SKM-1 treated with dmso at 0.1 percent for 144 hours (cell line): ENCODE measurements around the gene MAP3K5.

Experiments
- DNase-seq: peaks from one replicate; lab custom pipeline; 2025; ENCODE audit not compliant: unreplicated experiment; lab: John Stamatoyannopoulos, UW

Gene MAP3K5

GRCh38 chr6:136525586-136526195 is 266.6 kb downstream of the MAP3K5 start:
- no peak for DNase-seq

- DNase-seq: peak; percentile 36
Observed at GRCh38 chr6:136524936-136525413, 267.3 kb downstream of the MAP3K5 start.

GRCh38 chr6:136524339-136524935 is 267.8 kb downstream of the MAP3K5 start:
- no peak for DNase-seq

- no peak for DNase-seq
Observed at GRCh38 chr6:136523196-136523595, 269.1 kb downstream of the MAP3K5 start.

GRCh38 chr6:136522636-136523035 is 269.6 kb downstream of the MAP3K5 start:
- no peak for DNase-seq

- no peak for DNase-seq
Observed at GRCh38 chr6:136521911-136522310, 270.4 kb downstream of the MAP3K5 start.

GRCh38 chr6:136521427-136521826 is 270.9 kb downstream of the MAP3K5 start:
- DNase-seq: peak; percentile 14

- DNase-seq: no peak
Observed at GRCh38 chr6:136520517-136520916, 271.8 kb downstream of the MAP3K5 start.

- no peak for DNase-seq
Observed at GRCh38 chr6:136517582-136517981, 274.7 kb downstream of the MAP3K5 start.

GRCh38 chr6:136517002-136517401 is 275.3 kb downstream of the MAP3K5 start:
- no peak for DNase-seq

- DNase-seq: no peak
Observed at GRCh38 chr6:136514591-136514990, 277.7 kb downstream of the MAP3K5 start.

- DNase-seq: no peak
Observed at GRCh38 chr6:136511926-136512325, 280.4 kb downstream of the MAP3K5 start.

- no peak for DNase-seq
Observed at GRCh38 chr6:136511397-136511796, 280.9 kb downstream of the MAP3K5 start.

GRCh38 chr6:136510782-136511181 is 281.5 kb downstream of the MAP3K5 start:
- no peak for DNase-seq

- DNase-seq: no peak
Observed at GRCh38 chr6:136510299-136510698, 282.0 kb downstream of the MAP3K5 start.

- no peak for DNase-seq
Observed at GRCh38 chr6:136508725-136509392, 283.4 kb downstream of the MAP3K5 start.
